Lung (tissue), 12 donors: Measurements from ENCODE around the gene LTBP1. TPM values are rescaled to one million over a fixed set of nuclear protein-coding genes. Genes with fewer than 3 reads are reported as not detected.

Experiments
- ATAC-seq: fragments of 200-7000 bp; cut with Tn5 transposase; one replicate; pipeline ENCODE4 v1.9.1; 2020; ENCODE audit warnings: moderate number of reproducible peaks; ENCODE audit not compliant: insufficient read depth, low FRiP score
- DNase-seq, 3 donors: peaks; one replicate each; pipeline ENCODE4 v3.0.0-alpha.2; 2013 to 2017
- H3K27ac ChIP-seq, 2 donors: one replicate each; pipeline ENCODE4 v1.5.1; 2013; ENCODE audit warnings: mild to moderate bottlenecking in 2 of 2, moderate library complexity in 2 of 2, control low read depth in 1 of 2, inconsistent platforms in 1 of 2, low read depth in 1 of 2, low read length in 1 of 2
- H3K27me3 ChIP-seq, 3 donors: one replicate each; pipeline ENCODE4 v1.5.1; 2013; ENCODE audit warnings: low read length in 2 of 3; ENCODE audit not compliant: control insufficient read depth in 3 of 3, insufficient read depth in 3 of 3
- H3K36me3 ChIP-seq, 4 donors: one replicate each; pipeline ENCODE4 v1.5.1; 2013; ENCODE audit warnings: low read length in 4 of 4, mild to moderate bottlenecking in 1 of 4, moderate library complexity in 1 of 4; ENCODE audit not compliant: control insufficient read depth in 4 of 4, insufficient read depth in 4 of 4
- H3K4me1 ChIP-seq, 5 donors: one replicate each; pipeline ENCODE4 v1.5.1; 2013; ENCODE audit warnings: low read length in 5 of 5, mild to moderate bottlenecking in 2 of 5, moderate library complexity in 1 of 5; ENCODE audit not compliant: control insufficient read depth in 5 of 5, insufficient read depth in 5 of 5
- H3K4me3 ChIP-seq: one replicate; pipeline ENCODE4 v1.5.1; 2013; ENCODE audit warnings: mild to moderate bottlenecking, control low read depth, moderate library complexity
- H3K9ac ChIP-seq, 2 donors: one replicate each; pipeline ENCODE4 v1.5.1; 2013; ENCODE audit warnings: low read length in 2 of 2, control low read depth in 1 of 2; ENCODE audit not compliant: insufficient read depth in 1 of 2
- H3K9me3 ChIP-seq, 4 donors: one replicate each; pipeline ENCODE4 v1.5.1; 2013; ENCODE audit warnings: low read length in 3 of 4, mild to moderate bottlenecking in 1 of 4, moderate library complexity in 1 of 4; ENCODE audit not compliant: control insufficient read depth in 4 of 4, insufficient read depth in 3 of 4
- CTCF ChIP-seq: IDR thresholded peaks from 2 replicates; pipeline ENCODE4 v1.5.1; 2012; ENCODE audit warnings: mild to moderate bottlenecking; ENCODE audit errors: control extremely low read depth, extremely low read depth
- WGBS, 2 donors: extraction: QIAGEN DNeasy Blood & Tissue Kit; methylation state at CpG; one replicate each; pipeline ENCODE4 v1.1.7; 2013; 5-methylcytosine and 5-hydroxymethylcytosine counted together
- polyA plus RNA-seq, 2 donors: library from polyadenylated mRNA; stranded (reverse); fragments of 200-250 nt; gene quantifications; one replicate each; pipeline ENCODE4 v1.2.1, GENCODE V29; 2013
- total RNA-seq, 2 donors: library from RNA; depleted of rRNA in 1 of 2; stranded (reverse); fragments of >200 nt in 1 of 2; gene quantifications; one replicate each; pipeline ENCODE4 v1.2.1, GENCODE V29; 2014 to 2021
- donor health status: control.
- donor health status: control.
- donor health status: Bipolar disorder and iron deficiency.
- donor health status: healthy.
- donor health status: DM: yes; HTN: yes; CAD: no.

The LTBP1 gene
- total and polyA plus RNA-seq, 4 donors = 8.8 to 57.4 (median 28.6) TPM

- DNase-seq (peak; percentile 12 to 68 (median 67)), ATAC-seq (no peak)
- Histone ChIP-seq H3K4me1 (peaks cover 0 to 20% (median 3%) of the 10 kb centered on the region in 5 donors), H3K36me3 (peaks cover 0 to 17% (median under 1%) of the 10 kb centered on the region in 4 donors), H3K27ac (peak overlapping the region; percentile 51 to 57), H3K9ac (no peak overlapping the region), H3K9me3 (no peaks in the 10 kb centered on the region), H3K4me3 (no peak overlapping the region), H3K27me3 (no peaks in the 10 kb centered on the region)
- 27 to 62% methylated on average over 7 of the region's 7 CpGs for WGBS, 2 donors
- TF ChIP-seq CTCF = no peak
These were observed 344.7 kb downstream of the LTBP1 start for GRCh38 chr2:33291278-33292013.

DNA sequence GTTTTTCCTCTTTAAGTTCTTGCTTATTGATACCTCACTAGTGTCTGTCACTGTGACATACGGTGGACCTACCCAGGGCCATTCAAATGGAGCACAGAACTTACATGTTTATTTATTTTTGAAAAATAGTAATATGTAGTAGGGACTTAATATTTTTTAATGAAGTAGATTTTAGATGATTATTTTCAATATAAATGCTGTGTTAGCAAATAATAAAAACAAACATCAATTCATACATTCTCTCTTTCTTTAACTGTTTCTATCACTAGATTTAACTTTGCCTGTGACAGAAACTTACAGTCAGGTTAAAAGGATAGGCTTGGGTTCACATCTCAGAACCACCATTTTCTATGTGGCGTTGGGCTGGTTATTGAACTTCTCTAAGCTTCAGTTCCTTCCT lies 345.3 kb downstream of the LTBP1 start:
- Histone ChIP-seq H3K4me1 (peaks cover 0 to 22% (median 3%) of the 10 kb centered on the region in 5 donors), H3K9ac (no peak overlapping the region), H3K4me3 (no peak overlapping the region), H3K9me3 (no peaks in the 10 kb centered on the region), H3K27ac (peak overlapping the region in 1 of 2 donors; percentile 51), H3K36me3 (peaks cover 0 to 17% (median 0%) of the 10 kb centered on the region in 4 donors), H3K27me3 (no peaks in the 10 kb centered on the region)
- ATAC-seq (no peak), DNase-seq (no peak)
- 78 to 81% methylated on average over 2 of the region's 2 CpGs for WGBS, 2 donors
- TF ChIP-seq CTCF = no peak

DNA sequence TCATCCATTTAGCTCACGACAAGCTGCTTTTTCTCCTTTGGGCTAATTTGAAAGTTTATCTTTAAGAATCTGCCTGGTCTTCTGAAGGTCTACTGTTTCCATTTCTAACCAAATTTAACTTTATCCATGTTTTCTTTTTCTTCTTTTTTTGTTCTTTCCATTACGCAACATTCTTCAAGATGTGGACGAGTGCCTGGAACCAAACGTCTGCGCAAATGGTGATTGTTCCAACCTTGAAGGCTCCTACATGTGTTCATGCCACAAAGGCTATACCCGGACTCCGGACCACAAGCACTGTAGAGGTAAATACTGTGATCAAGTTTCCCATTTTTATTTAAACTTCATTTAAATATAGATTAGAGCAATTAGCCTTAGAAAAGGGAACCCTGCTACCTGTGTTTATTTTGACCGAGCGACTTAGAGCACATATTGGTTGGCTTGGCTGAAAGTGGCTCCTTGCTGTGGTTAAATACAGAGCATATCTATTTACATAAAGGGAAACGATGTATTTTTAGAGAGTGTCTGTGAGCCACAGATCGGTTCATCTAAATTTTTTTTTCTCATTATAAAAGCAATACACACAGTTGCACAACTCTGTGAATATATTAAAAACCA lies 346.3 kb downstream of the LTBP1 start:
- WGBS, 2 donors = 80 to 83% methylated on average over 11 of the region's 11 CpGs
- no peak for TF ChIP-seq CTCF
- Histone ChIP-seq H3K36me3 (peaks cover 0 to 12% (median 0%) of the 10 kb centered on the region in 4 donors), H3K27me3 (no peaks in the 10 kb centered on the region), H3K9me3 (no peaks in the 10 kb centered on the region), H3K4me1 (peaks cover 0 to 28% (median 3%) of the 10 kb centered on the region in 5 donors), H3K9ac (no peak overlapping the region), H3K27ac (peak overlapping the region in 1 of 2 donors; percentile 33), H3K4me3 (no peak overlapping the region)
- ATAC-seq (no peak), DNase-seq (no peak)
